HG03432 (cell line): ENCODE results near the gene CLCN3.
"Not testable (repeated sequence)": the region's sequence is repeated elsewhere in the genome, so short reads cannot be mapped to it uniquely, and the experiment has no call there.

Experiments
- ATAC-seq: cut with Tn5 transposase; IDR thresholded peaks from one replicate; pipeline ENCODE4 v1.9.1; 2021; ENCODE audit warnings: mild to moderate bottlenecking, moderate library complexity; ENCODE audit not compliant: unreplicated experiment

The CLCN3 gene

DNA sequence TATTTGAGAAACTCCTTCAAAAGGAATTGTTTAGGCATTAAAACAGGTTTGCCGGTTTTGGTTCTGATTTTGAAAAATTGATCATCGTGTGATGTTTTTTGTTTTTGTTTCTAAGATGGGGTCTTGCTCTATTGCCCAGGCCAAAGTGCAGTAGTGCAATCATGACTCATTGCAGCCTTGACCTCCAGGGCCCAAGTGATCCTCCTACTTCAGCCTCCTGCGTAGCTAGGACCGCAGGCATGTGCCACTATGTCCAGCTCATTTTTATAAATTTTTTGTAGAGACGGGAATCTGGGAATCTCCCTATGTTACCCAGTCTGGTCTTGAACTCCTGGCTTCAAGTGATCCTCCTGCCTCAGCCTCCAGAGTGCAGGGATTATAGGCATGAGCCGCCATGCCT lies 35.0 kb downstream of the CLCN3 start:
- ATAC-seq, result no peak

DNA sequence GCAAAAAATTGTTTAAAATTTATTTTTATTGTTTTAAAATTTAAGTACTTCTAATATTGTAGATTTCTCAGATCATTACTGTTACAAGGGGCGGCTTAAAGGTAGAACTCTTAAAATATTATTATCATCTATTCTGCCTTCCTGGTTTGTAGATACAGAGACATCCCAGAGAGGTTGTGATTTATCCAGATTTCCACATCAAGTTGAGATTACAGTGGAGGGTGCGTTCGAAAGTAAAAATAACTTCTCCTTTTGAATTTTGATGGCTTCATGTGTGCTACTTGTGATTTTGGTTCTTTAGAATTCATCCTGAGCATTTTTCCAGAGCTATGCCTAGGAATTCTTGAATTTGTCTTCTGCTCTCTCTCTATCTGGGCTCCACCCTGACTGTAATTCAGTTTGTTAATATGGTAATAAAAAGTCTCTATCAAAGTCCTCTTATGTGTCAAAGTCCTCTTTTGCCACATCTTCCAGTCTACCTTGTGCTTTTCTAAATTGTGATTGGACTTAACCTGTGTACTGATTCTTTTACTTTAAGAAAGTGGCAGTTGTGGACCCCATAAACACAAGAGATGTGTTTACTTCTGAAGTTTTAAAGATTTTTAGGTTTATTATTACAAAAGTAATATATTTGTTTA lies 37.2 kb downstream of the CLCN3 start:
- ATAC-seq, result no peak

DNA sequence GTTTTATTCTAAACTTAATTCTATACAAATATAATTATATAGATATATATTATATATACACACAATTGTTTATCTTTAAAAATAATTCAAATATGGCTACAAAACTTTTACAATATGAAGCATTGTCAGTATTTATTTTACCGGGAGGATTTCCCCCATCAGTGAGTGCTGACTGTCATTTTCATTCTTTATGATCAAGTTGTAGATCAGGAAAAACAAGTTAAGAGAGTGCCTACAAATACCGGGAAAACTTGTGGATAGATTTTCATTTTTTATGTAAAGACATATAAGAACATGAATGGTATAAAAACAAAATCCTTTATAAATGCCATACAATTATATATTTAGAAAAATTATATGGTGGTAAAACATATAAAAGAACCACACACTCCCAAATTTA lies 37.8 kb downstream of the CLCN3 start:
- no peak for ATAC-seq

DNA sequence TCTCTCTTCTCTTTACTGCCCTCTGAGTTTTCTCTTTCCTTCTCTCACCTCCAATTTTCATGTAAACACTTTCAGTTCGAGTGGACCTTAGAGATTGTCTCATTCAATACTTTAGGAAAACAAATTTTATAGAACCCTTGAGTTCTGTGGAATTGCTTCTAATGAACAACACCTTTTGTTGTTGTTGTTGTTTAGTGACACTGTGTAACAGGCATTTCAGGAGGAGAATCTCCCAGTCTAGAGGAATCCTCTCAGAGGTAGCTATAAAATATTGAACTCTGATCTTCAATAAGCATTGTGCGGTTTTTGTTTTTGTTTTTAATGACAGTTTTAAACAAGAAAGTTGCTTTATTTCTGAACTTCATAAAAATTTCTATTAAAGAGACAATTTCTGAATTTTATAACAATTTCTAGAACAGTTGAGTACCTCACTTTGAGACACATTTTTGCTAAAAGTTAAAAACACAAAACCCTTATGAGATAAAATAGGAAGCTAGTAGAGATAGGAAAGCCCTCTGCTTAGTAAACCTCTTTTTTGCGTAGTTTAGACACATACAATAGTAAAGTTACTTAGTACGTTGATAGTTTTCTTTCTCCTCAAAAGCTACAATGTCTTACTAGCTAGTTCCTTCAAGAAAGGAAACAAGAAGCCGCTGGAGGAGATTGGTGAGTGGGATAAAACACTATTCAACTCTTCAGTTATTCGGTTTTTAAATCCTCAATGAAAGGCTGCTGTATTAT lies 38.8 kb downstream of the CLCN3 start:
- ATAC-seq, result no peak

DNA sequence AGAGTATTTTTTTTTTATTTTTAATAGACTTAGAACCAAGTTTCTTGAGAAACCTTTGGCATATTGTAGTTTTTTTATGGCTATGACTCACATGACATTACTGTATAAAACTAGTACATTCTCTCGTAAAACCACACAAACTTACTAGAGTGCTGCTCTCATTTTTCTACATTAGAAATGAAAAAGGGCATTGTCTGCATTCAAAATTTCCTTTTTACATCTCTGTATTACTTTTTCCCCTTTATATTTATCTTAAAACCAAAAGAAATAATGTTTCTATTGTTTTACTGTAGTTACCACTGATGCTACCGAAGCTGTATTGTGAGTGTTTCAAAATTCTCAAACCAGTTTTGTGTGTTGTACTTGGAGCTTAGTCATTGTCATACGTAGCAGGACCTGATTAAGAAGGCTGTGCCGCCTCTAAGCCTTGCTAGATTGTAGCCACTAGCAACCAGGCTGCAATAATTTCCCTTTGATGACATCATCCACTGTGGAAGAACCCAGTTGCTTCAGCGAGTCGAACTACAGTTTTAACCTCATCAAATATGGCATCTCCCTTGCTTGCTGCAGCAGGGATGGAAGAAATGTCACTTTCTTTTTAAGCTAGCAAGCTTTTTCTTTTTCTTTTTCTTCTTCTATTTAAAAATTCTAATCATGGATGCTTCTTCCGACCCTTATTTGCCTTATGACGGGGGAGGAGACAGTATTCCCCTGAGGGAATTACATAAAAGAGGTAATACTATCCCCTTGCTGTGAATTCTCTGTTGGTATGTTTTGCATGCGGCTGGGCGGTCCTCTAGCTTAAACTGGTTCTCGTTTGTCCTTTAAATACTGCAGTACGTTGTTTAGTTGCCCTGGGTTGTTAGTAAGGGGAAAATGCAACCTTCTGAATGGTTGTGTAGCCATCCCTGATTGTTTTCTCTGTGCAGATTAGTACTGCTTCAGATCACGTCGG lies 39.6 kb downstream of the CLCN3 start:
- ATAC-seq, result peak; percentile 98

DNA sequence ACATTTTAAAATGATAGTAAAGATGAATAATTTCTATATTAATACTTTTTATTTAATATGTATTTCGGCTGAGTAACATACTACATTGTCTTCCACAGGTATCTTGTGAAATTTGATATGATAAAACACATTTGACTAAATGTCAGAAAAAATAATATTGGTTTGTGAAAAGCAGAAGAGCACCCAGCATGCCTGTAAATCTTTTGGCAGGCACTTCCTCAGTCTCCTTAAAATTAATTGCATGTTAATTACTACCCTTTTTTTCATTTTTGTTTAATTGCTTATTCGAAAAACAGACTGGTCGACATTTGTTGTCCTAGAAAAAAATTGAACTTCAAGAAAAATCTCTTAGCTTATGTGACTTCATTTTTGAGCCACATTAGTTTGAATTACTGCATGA lies 40.6 kb downstream of the CLCN3 start:
- no peak for ATAC-seq

DNA sequence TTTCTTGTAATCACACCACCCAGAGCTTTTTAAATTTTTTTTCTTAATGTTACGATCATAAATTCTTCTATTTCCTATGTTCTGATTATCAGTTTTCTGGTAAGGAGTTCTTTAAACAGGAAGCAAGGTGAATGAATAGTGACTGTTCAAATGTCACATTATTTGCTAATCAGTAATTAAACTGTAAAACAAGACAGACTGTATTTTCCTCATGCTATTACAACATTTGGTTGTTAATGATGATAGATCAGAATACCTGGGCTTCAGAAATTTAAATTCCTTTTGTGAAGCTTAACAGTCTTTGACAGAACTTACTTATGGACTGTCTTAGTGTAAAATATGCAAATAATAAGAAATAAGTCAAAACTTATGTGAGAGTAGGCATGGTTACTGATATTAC lies 41.4 kb downstream of the CLCN3 start:
- no peak for ATAC-seq

DNA sequence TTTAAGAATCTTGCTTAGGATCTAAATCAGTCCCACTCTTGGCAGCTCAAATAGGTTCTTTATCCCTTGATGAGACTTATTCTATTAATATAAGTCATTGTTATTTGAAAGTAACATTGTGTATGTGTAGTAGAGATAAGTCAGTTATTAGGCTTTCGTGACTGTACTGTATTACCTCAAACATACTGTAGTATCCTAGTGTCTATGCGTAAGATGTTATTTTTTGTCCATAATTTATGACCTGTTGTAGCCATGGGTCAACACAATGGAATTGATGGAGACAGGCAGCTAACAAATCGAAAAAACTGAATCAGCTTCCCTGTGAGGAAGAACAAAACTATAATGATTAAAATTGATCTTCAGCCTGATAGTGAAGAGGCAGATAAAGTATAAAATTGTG lies 41.8 kb downstream of the CLCN3 start:
- ATAC-seq, result no peak

DNA sequence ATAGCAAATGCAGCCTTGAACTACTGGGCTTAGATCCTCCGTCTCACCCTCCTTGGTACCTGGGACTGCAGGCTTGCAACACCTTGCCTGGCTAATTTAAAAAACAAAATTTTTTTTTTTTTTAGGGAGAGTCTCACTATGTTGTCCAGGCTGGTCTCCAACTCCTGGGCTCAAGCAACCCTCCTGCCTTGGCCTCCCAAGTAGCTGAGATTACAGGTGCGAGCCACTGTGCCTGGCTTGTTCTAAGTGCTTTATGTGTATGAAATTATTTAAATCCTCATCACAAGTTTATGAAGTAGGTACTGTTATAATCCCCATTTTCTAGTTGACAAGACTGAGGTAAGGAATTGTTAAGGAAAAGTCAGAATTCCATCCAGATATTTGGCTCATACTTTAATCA lies 43.0 kb downstream of the CLCN3 start:
- no peak for ATAC-seq

DNA sequence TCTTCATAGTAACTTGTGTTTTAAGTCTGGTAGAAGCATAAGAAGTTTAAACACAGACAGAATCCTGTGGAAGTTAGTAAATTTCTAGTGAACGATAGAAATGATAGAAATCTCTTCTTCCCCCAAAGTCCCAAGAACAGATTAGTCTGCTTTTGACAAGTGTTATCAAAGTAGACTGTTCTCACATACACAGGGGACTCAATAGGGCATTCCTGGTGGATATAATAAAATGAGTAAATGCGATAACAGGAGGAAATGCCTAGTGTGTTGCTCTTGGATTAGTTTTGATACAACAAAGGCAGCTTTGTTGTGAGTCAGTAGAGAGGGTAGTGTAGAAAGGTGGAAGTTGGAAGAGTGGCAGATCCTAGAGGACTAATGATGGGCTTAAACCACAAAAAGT lies 43.5 kb downstream of the CLCN3 start:
- ATAC-seq, result no peak

DNA sequence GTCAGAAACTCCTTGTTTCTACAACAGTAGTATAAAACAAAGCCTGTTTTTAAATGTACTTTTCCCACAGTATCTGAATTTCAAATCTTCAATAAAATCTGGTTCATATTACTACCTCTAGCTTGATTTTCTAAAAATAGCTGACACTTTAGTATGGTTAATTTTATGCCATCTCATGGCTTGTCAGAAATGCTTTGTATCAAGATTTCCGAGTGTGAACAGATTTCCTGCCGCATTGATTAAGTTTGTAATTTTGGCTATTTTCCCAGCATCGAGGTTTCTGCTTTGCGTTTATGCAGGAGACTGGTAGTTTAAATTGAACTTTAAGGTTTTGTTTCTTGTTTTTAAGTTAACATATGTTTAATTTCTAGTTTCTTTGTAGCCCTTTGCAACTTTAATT lies 44.2 kb downstream of the CLCN3 start:
- ATAC-seq, result no peak

DNA sequence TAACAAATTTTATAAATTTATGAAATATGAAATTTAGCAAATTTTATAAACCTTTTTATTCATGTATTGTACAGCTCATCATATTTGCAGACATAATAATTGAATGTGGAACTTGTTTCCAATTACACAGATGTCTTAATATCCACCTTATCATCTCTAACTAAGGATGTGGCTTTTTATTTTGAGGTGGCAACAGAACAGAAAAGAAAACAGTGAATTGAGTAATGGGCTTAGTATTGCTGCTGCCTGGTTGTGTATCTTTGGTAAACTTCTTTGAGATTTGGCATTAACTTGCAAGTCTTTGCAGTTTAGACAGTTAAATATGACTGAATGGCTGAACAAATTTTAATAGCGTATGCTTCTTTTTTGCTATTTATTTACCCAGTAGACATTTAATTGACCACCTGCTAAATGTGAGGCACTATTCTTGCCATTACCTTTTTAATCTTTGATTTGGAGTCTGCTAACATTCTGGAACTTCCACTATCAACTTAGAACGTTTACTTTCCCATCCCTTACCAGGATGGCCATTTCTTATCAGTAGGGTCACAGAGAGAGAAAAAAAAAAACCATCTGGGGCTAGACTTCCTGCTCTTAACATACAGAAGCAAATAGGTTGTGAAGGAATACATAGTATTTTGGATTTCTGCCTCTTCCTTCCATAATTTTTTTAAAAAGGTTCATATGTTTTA lies 44.8 kb downstream of the CLCN3 start:
- ATAC-seq, result no peak

DNA sequence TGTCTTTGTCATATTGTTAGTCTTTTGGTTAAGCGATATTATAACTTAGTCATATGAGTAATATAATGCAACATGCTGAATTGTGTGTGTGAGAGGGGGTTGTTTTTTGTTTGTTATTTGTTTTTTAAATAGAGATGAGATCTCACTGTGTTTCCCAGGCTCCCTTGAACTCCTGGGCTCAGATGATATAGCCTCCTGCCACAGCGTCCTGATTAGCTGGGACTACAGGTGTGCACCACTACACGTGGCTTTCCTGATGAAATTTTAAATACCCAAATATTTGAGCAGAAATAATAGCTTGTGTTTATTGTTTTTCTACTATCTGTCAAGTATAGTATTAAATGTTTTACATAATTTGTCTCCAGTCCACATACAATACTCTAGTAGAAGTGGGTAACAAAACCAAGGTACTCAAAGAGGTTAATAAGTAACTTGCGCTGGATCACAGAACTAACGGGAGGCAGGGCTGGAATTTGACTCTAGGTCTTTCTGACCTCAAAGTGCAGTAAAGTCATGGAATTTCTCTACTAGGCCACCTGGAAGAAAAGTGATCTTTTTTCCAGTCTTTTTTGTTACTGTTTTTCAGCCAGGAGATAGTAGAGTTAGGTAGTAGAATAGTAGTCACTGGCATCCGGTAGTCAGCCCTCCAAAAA lies 47.8 kb downstream of the CLCN3 start:
- no peak for ATAC-seq

DNA sequence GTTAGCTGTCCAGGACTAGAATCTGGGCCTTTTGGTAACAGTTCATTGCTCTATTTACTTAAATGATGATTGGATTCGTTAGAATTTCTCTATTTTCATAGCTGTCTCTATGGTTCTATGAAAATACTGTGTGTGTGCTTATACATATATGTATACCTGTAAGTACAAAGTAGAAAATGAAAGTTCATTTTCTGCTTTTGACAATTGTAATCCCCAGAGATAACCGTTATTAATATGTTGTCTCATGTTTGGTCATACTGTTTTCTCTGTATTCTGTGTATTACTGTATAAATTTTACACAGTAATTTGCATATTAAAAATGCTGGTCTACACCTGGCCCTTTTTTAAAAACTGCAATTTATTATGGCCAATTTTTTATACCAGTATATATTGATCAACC lies 55.4 kb downstream of the CLCN3 start:
- peak; percentile 76 for ATAC-seq

DNA sequence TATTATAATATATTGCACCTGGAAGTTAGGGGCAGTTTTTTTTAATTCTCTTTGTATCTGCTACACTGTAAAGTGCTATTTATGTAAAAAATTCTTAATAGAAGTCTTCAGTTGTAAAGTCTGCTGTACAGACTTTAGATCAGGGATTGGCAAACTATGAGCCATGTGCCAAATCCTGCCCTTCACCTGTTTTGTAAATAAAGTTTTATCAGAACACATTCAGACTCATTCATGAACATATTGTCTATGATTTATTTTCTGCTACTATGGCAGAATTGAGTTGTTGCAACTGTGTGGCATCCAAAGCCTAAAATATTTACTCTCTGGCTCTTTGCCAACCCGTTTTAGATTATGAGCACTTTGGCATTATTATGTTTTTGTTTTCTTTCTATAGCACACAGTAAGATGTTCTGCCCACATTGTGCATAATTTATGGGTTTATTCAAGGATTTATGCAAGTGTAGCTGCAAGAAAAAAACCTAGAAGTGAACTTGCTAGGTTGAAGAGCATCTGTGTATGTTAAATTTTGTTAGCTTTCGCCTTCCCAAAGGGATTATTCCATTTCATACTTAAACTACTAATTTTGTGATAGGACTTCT lies 56.9 kb downstream of the CLCN3 start:
- no peak for ATAC-seq

DNA sequence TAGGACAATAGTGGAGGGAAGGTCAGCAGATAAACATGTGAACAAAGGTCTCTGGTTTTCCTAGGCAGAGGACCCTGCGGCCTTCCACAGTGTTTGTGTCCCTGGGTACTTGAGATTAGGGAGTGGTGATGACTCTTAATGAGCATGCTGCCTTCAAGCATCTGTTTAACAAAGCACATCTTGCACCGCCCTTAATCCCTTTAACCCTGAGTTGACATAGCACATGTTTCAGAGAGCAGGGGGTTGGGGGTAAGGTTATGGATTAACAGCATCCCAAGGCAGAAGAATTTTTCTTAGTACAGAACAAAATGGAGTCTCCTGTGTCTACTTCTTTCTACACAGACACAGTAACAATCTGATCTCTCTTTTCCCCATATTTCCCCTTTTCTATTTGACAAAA lies 58.1 kb downstream of the CLCN3 start:
- ATAC-seq, result not testable (repeated sequence)

DNA sequence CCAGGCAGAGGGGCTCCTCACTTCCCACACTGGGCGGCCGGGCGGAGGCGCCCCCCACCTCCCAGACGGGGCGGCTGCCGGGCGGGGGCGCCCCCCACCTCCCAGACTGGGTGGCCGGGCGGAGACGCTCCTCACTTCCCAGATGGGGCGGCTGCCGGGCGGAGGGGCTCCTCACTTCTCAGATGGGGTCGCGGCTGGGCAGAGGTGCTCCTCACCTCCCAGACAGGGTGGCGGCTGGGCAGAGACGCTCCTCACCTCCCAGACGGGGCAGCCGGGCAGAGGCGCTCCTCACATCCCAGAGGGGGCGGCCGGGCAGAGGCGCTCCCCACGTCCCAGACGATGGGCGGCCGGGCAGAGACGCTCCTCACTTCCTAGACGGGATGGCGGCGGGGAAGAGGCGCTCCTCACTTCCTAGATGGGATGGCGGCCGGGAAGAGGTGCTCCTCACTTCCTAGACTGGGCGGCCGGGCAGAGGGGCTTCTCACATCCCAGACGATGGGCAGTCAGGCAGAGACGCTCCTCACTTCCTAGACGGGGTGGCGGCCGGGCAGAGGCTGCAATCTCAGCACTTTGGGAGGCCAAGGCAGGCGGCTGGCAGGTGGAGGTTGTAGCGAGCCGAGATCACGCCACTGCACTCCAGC lies 58.7 kb downstream of the CLCN3 start:
- ATAC-seq, result not testable (repeated sequence)

DNA sequence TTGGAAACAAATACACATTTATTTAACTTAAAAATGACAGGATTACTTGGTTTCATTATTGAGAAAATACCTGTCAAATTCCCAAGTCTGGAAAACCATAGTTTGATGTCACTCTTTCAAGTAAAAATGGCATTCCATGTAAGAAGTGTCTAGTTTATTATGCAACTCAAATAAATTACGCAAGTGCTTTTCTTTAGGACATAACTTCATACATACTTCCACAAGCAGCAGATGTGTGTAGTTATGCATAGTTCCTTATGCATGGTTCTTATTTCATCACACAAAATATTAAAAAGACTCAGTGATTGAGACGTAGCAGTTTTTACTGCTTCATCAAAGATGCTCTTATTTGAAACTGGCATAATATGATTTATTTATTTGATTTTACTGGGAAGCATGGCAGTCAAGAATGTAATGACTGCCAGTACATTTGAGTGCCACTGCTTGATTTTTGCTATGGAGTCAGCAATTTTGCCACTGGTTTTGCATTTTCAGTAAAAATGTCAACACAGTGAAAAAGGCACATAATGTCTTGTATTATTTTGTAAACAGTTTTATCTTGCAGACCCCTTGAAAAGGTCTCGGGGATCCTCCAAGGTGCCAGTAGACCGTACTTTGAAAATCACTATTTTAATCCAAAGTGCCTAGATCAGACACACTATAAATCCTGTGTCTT lies 62.1 kb downstream of the CLCN3 start:
- no peak for ATAC-seq

DNA sequence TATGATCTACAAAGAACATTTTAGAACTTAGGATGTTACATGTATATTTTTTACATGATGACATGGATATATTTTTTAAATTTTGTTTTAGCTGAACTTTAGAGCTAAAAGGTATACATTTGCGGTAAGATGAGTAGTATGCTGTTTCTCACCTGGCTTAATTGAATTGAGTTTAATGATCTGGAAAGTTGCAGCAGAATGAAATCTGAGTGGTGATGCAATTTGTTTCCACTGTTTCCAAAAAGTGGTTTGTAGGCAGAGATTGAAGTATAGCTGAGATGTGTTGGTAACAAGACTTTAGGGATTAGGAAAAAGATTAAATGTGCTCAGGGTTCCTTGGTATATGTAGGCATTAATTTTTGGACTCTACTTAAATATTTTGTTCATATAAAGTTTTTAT lies 69.3 kb downstream of the CLCN3 start:
- ATAC-seq, result no peak
